CD4-positive, alpha-beta T cell treated with Interleukin-12 subunit alpha and Interleukin-12 subunit beta, for 1 hour (primary cell): Measurements from ENCODE around the gene RIPPLY2.
"Not testable (repeated sequence)": the region's sequence is repeated elsewhere in the genome, so short reads cannot be mapped to it uniquely, and the experiment has no call there.

Source experiments
- DNase-seq: peaks from one replicate; pipeline ENCODE4 v3.0.0-alpha.2; 2020

Gene RIPPLY2, protein sequence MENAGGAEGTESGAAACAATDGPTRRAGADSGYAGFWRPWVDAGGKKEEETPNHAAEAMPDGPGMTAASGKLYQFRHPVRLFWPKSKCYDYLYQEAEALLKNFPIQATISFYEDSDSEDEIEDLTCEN

DNA sequence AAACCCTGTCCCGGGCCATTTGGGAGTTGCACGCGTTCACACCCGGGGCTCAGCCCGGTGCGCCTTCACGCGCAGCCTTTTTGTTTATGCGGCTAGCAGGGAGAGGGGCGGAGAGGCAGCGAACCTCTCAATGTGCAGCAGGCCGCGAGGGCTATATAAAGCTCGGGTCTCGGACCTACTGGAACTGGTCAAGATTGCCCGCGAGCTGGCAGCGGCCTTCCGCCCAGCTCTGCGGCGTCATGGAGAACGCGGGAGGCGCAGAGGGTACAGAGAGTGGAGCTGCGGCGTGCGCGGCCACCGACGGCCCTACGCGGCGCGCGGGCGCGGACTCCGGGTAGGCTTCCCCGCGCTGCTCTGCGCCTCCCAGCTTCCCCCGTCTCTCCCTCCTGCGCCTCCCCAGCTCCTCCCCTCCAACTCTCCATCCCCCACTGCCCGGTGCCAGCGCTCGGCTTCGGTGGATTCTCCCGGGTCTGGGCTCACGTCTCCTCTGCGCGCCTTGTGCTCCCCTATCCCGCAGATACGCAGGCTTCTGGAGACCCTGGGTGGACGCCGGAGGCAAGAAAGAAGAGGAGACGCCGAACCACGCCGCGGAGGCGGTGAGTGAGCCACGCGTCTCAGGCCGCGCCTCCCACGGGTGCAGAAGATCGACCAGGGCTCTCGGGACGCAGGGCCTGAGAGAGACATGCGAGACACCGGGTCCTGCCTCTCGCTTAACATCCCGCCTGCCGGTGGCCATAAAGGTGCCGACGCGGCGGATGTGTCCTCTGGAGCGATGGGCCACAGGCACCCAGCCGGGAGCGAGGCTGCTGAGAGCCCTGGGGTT lies at the start of gene RIPPLY2:
TSS of gene RIPPLY2 (plus strand) at position 183 of the 823 bp plus-strand sequence. CDS start at position 240, 57 bp downstream.
- no peak for DNase-seq

- not testable (repeated sequence) for DNase-seq
These were observed 49.7 kb upstream of the RIPPLY2 start for GRCh38 chr6:83803492-83803891.

GRCh38 chr6:83804886-83805285 lies 48.3 kb upstream of the RIPPLY2 start:
- no peak for DNase-seq

GRCh38 chr6:83808005-83808404 lies 45.2 kb upstream of the RIPPLY2 start:
- DNase-seq: no peak

DNA sequence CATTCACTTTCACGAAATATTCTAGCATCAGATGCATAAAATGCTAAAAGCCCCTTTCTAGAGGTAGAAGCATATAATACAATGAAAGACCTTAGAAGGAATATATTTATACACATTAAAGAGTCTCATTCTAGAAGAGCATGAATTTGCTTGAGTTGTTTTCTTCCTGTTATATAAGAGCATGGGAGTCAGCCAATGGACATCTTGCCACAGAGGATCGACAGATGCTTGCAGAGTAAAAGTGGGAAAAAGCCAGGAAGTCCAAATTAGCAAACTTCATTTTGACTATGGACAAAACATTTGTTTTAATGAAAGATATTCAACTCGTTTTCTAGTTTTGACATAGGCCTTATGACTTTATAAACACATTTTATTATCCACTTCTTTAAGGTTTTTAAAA lies 44.2 kb upstream of the RIPPLY2 start:
- DNase-seq: no peak

GRCh38 chr6:83812595-83812994 lies 40.6 kb upstream of the RIPPLY2 start:
- no peak for DNase-seq

DNA sequence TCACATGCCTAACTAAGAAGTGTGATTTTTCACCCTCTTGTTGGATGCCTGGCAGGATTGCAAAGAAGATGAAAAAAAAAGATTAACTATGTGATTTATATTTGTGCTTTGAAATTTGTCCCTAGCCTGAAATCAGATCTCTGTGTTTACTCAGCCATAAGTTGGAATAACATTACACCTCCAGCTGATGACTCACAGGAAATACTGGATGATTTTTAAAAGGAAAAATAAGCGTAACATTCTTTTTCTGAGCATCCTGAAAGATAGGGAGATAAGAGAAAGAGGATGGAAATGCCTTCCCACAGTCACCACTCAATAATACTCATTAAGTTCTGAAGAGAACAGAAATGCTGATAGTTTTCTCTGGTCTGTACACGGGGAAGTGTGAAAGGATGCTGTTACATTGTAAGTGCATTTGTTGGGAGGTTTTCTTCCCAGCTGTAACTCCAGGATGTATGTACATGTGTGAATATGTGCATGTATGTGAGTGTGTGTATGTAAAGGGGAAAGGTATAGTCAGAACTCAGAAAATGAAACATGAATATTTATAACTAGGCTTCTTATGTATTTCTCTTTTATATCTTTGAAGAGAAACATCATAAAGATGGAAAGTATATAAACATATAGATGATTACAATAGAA lies 37.4 kb upstream of the RIPPLY2 start:
- DNase-seq: no peak

DNA sequence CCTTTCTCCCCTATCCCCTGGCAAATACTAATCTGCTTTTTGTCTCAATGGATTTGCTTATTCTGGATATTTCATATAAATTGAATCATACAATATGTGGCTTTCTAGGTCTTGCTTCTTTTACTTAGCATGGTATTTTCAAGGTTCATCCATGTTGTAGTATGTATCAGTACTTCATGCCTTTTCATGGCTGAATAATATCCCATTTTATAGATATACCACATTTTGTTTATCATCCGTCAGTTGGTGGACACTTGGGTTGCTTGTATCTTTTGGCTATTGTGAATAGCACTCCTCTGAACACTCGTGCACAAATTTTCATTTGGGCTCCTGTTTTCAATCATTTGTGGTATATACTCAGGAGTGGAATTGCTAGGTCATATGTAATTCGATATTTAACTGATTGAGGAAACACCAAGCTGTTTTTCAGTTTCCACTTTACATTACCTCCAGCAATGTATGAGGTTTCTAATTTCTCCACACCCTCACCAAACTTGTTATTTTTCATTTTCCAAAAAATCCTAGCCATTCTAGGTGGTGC lies 30.5 kb upstream of the RIPPLY2 start:
- DNase-seq: no peak

DNA sequence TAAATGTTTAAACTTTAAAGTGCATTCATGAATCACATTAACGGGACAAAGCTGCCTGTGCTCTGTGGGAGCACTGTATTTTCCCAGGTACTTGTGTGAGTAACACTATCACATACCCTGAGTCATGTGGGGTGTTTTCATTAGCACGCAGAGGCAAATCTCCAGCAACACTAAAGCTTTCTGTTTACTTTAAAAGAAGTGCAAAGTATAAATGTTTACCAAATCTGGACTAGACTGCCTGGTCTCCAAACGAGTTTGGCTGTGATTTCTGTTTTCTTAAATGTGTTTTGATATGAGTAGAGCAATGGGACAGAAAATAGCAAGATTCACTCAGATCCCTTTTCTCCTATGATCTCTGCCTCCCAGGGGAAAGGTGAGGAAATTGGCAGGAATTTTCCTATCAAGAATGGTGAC lies 28.8 kb upstream of the RIPPLY2 start:
- DNase-seq: no peak

- no peak for DNase-seq
These were observed 28.3 kb upstream of the RIPPLY2 start for GRCh38 chr6:83824831-83825230.

- no peak for DNase-seq
These were observed 26.1 kb upstream of the RIPPLY2 start for GRCh38 chr6:83827050-83827449.

DNA sequence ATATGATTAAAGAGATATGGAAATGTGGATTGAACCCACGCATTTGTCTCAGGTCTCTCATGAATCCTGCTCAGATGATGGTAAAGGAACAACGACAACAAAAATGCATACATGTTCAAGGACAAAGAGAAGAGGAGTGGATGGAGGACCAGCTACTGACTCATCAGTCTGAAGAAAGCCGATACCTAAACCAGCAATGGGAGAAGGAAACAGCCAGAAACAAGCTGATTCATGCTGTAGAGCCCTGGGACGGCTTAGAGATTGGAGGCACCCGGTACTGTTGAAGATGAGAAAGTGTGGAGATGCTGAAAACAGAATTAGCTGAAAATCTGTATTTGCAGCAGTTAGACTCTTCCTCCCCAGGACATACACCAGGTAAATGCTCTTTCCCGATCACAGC lies 14.4 kb upstream of the RIPPLY2 start:
- no peak for DNase-seq

DNA sequence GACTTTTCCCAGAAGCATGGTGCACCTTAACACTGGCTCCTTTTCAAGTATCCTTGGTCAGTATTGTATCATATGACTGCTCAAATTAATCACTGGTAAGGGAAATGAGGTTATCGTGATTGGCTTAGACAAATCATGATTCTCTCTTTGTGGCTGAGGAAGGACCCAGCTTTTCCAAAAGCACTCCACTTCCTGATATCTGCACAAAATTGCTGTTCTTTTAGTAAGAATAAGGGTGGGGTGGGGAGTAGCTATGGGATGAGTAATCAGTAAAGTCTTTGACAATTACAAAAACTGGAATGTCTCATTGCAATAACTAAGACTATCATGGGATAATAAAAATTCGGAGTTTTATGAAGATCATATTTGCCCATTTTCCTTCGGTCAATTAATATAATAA lies 9.0 kb upstream of the RIPPLY2 start:
- no peak for DNase-seq

DNA sequence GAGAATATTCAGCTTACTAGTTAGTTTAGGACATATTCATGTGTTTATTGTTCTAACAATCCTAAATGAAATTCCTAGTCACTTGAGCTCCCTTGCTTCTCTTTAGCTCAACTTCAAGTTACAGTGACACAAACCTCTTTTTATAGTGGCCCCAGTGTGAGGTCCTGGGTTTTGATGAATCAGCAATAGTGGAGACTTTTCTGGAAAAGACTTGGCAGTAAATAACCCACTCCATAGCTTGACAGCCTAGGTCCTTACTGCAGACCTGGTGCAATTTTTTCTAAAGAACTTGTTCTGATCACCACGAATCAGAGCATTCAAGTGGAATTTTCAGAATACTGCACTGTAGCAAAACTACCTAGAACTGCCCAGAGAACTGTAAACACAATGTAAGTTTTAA lies 6.9 kb upstream of the RIPPLY2 start:
- no peak for DNase-seq

DNA sequence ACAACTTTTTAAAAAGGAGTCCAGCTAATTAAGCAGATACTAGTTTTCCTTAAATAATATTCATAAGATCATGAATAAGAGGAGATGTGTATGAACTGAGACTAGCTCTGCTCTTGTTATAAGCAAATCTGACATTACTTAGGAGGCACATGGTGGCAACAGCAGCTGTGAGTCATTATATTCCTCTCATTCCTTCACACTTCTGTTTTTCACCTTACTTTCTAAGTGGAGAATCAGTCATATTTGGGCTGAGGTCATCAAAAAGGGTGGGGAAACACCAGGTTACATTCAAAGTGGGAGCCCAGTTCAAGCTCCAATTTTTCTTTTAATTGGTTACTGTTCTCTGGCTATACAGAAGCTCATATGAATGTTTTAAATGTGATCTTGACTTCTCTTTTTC lies 6.0 kb upstream of the RIPPLY2 start:
- DNase-seq: no peak

GRCh38 chr6:83849127-83849526 lies 4.0 kb upstream of the RIPPLY2 start:
- DNase-seq: no peak

GRCh38 chr6:83849610-83850009 lies 3.5 kb upstream of the RIPPLY2 start:
- no peak for DNase-seq

DNA sequence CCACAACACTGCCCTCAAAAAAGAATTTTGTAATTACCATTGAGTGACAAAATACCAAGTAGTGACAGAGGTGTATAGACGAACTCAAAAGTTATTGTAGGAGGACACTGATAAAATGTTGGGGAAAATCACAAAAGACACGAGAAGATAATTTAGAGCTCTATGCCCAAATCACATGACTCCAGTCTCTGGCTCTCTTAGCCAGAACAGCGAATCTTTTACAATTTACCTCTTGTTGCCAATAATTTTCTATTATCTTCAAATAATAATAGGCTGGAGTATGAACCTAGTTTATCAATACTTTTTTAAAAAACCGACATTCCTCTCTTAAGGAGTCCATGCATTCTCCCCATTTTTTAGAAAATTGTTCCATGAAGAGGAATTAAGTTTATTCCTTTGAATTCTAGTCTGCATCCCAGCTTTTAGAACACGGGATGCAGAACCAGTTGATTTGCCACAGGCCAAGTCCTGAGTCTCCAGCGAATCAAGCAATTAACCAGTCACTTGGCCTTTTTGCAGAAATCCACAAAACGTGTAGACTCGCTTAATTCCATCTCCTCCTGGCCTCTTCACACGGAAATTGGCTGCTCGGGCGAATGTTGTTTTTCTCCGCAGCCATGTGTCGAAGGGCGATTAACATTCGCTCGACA lies 507 bp upstream of the RIPPLY2 start:
- no peak for DNase-seq

- DNase-seq: no peak
These were observed 891 bp downstream of the RIPPLY2 start for GRCh38 chr6:83854001-83854501.

DNA sequence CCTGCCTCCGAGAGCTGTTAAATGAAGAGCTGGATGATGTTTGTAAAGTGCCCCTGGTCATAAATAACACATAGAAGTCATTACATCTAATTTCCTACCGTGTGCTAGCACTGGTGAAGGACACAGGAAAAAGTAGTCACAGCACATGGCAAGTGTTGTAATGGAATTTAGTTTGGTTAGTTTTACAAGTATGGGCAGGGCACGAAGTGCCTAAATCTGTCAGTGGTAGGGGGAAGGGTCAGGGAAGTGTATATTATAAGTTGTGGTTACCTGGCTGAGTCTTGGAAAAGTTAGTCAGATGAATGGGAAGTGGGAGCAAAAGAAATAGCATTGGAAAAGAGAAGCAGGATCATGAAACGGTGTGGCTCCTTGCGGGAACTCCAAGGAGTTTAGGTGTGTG lies 1.6 kb downstream of the RIPPLY2 start:
- DNase-seq: no peak

DNA sequence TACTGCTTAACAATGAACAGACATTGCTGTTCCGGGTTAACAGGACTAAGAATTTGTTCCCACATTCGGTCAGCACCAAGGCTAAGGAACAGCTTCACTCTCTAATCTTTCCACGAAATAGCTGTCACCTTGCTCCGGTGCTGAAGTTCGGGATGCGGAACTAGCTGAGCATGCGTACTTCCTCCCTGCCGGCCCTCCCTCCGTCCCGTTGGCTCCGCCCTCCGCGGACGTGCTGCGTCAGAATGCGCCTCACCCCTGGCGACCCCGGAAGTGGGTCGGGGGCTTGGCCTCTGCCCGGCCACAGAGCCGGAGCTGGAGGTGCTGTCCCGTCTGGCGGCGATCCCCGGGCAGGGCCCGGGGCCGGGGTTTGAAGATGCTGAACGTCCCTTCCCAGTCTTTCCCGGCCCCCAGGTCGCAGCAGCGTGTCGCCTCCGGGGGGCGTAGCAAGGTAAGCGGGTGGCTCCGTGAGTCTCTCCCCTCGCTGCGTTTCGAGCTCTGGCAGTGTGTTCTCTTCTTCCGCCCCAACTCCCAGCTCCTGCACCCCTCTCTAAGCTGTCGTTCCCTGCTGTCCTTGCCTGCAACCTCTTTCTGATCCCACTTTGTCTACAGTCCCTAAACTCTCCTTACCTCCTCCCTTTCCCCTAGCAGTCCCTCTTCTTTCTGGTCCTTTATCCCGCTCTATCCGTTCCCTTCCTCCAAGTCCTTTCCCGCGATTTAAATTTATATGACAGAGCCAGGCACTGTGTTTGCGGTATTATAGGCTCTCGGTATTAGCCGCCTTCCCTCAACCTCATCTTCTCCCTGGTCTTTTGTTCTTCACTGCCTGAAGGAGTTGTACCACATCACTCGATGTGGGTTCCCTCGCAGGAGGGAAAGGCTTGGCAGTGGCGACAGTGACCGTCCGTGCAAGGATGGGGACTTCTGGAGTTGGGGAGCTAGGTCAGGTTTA lies 6.5 kb downstream of the RIPPLY2 start, which contains the start of gene CYB5R4:
TSS of gene CYB5R4 (plus strand) at position 280 of the 949 bp plus-strand sequence. CDS start at position 374, 94 bp downstream.
- DNase-seq: peak; percentile 94

- DNase-seq: no peak
These were observed 7.2 kb downstream of the RIPPLY2 start for GRCh38 chr6:83860359-83860755.
